Glutamatergic neuron (in vitro differentiated cells): ENCODE data around the gene SSU72. TPM values are rescaled to one million over a fixed set of nuclear protein-coding genes. Genes with fewer than 3 reads are reported as not detected.

Experiments used
- DNase-seq: peaks from one replicate; pipeline ENCODE4 v3.0.0; 2022
- H3K27ac Mint-ChIP-seq: one replicate; pipeline ENCODE4 v1.8.0; 2020; ENCODE audit warnings: mild to moderate bottlenecking, mixed read lengths, inconsistent platforms; ENCODE audit not compliant: unreplicated experiment
- H3K27me3 Mint-ChIP-seq: one replicate; pipeline ENCODE4 v1.8.0; 2020; ENCODE audit warnings: mild to moderate bottlenecking, moderate library complexity, mixed read lengths, inconsistent platforms; ENCODE audit not compliant: unreplicated experiment
- H3K36me3 Mint-ChIP-seq: one replicate; pipeline ENCODE4 v1.8.0; 2020; ENCODE audit warnings: mild to moderate bottlenecking, mixed read lengths, inconsistent platforms; ENCODE audit not compliant: unreplicated experiment
- H3K4me1 Mint-ChIP-seq: one replicate; pipeline ENCODE4 v1.8.0; 2020; ENCODE audit warnings: mild to moderate bottlenecking, low read depth, mixed read lengths, inconsistent platforms; ENCODE audit not compliant: unreplicated experiment
- H3K4me3 Mint-ChIP-seq: one replicate; pipeline ENCODE4 v1.8.0; 2020; ENCODE audit warnings: mild to moderate bottlenecking, mixed read lengths, inconsistent platforms; ENCODE audit not compliant: unreplicated experiment
- H3K9me3 Mint-ChIP-seq: one replicate; pipeline ENCODE4 v1.8.0; 2020; ENCODE audit warnings: mild to moderate bottlenecking, moderate library complexity, mixed read lengths, inconsistent platforms; ENCODE audit not compliant: unreplicated experiment
- total RNA-seq: library from RNA; stranded (reverse); fragmentation: NEBNext Ultra II Directional; extraction: Animal tissue kit (Norgen Biotek cat#: 25700); gene quantifications from one replicate; pipeline ENCODE4 v1.2.1, GENCODE V29; 2021; ENCODE audit not compliant: unreplicated experiment
- TF ChIP-seq, protein P1 (sequence below): fragments of 200-600 bp; sonication (generic); IDR thresholded peaks from one replicate; pipeline ENCODE4 v1.5.0; 2021; ENCODE audit not compliant: partially characterized antibody, unreplicated experiment

The SSU72 gene
- total RNA-seq, 1 donor from 2014 or later: 123 TPM

DNA sequence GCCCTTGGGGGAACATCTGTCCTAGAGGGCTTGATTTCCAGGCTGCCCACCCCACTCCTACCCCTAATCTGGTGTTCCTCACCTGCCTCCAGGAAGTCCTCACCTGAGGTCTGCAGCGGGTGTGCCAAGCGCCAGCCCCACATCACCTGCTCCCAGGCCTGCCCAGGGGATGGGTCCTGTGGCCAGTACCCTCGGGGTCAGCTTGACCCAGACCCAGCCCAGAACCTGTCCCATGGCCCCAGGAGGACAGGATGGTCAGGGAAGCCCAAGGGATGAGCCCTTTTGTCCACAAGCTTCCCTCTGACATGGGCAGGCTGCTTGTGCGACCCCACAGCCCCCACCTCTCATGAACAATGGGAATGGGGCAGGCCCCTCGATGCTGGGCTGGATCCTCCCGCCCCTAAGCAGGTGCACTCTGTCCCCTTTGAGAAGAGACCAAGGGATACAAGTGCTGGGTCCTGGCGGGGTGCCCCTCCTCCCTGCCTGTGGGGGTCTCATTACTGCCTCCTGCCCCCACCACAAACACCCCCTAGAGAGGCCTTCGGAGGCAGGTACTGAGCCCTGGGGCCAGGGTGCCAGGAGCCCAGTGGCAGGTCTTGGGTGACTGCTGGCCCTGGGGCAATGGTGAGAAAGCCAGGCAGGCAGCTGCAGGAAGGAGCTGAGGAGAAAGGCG is 43.9 kb upstream of the SSU72 start:
- Mint-ChIP-seq H3K36me3 (no peaks in the 10 kb centered on the region), H3K4me3 (no peak overlapping the region), H3K27me3 (peaks cover 23% of the 10 kb centered on the region), H3K27ac (no peak overlapping the region), H3K9me3 (peaks cover 17% of the 10 kb centered on the region), H3K4me1 (peaks cover 8% of the 10 kb centered on the region)
- TF ChIP-seq, protein P1, sequence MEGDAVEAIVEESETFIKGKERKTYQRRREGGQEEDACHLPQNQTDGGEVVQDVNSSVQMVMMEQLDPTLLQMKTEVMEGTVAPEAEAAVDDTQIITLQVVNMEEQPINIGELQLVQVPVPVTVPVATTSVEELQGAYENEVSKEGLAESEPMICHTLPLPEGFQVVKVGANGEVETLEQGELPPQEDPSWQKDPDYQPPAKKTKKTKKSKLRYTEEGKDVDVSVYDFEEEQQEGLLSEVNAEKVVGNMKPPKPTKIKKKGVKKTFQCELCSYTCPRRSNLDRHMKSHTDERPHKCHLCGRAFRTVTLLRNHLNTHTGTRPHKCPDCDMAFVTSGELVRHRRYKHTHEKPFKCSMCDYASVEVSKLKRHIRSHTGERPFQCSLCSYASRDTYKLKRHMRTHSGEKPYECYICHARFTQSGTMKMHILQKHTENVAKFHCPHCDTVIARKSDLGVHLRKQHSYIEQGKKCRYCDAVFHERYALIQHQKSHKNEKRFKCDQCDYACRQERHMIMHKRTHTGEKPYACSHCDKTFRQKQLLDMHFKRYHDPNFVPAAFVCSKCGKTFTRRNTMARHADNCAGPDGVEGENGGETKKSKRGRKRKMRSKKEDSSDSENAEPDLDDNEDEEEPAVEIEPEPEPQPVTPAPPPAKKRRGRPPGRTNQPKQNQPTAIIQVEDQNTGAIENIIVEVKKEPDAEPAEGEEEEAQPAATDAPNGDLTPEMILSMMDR: no peak
- no peak for DNase-seq

DNA sequence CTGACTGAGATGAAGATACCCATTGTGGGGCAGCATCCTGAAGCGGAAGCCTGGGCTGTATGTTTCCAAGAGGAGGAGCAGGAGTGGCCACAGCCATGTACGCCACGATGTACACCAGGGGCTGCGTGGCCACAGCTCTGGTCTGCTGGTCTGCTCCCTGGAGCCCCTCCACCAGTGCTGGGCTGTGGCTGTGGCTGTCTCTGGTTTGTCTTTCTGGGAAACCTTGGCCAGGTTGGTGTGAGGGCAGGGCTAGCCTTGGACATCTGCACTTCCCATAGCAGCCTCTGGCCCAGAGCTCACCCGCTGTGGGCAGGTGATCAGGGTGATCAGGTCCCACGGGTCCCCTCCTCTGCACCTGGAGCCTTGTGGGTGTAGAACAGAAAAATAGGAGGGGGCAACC is 43.3 kb upstream of the SSU72 start:
- no peak for DNase-seq
- peaks cover 23% of the 10 kb centered on the region for H3K27me3 Mint-ChIP-seq
- H3K27ac Mint-ChIP-seq: peak overlapping the region; percentile 43
- TF ChIP-seq, protein P1: no peak
- H3K36me3 Mint-ChIP-seq: no peaks in the 10 kb centered on the region
- H3K4me3 Mint-ChIP-seq: peak overlapping the region; percentile 85
- peaks cover 17% of the 10 kb centered on the region for H3K9me3 Mint-ChIP-seq
- peaks cover 8% of the 10 kb centered on the region for H3K4me1 Mint-ChIP-seq

DNA sequence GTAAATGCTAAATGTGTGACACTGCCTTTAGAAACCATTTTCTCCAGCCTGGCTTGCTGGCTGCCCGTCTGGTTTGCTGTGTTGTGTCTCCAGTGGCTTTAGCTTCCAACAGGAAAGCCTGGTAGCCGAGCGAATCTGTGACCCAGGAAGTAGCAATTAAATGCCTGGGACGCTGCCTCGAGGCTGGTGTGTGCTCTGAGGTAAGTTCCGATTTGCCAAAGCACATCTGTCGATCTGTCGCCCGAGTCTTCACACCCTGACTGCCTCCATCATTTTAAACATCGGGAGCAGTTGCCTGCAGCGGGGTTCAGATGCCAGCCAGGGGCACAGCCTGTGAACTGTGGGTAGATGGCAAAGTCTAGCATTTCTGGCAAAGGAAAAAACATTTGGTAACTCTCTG is 42.9 kb upstream of the SSU72 start:
- Mint-ChIP-seq H3K4me3 (peak overlapping the region; percentile 85), H3K27ac (peak overlapping the region; percentile 43), H3K36me3 (no peaks in the 10 kb centered on the region), H3K27me3 (peaks cover 20% of the 10 kb centered on the region), H3K9me3 (peaks cover 13% of the 10 kb centered on the region), H3K4me1 (peaks cover 5% of the 10 kb centered on the region)
- DNase-seq: no peak
- TF ChIP-seq, protein P1: no peak

DNA sequence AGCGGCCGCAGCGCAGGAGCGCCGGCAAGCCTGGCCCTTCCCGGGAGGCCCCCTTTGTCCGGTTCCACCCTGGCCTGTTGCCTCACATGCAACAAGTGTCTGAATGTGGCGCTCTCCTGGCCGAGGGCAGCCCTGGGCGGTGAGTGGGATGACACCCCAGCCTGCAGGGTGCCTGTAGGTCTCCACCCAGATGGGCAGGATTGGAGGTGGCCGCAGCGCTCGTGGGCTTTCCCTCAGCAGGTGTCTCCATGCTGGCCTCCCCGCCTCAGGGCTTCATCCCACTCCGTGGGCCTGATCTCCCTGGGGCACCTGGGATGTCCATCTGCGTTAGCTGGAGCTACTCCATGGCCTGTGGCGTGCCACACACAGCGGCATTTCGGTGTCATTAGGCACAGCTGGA is 42.2 kb upstream of the SSU72 start:
- Mint-ChIP-seq H3K9me3 (peaks cover 11% of the 10 kb centered on the region), H3K27ac (no peak overlapping the region), H3K36me3 (no peaks in the 10 kb centered on the region), H3K4me3 (peak overlapping the region; percentile 85), H3K27me3 (peaks cover 16% of the 10 kb centered on the region), H3K4me1 (no peaks in the 10 kb centered on the region)
- TF ChIP-seq, protein P1: no peak
- no peak for DNase-seq

DNA sequence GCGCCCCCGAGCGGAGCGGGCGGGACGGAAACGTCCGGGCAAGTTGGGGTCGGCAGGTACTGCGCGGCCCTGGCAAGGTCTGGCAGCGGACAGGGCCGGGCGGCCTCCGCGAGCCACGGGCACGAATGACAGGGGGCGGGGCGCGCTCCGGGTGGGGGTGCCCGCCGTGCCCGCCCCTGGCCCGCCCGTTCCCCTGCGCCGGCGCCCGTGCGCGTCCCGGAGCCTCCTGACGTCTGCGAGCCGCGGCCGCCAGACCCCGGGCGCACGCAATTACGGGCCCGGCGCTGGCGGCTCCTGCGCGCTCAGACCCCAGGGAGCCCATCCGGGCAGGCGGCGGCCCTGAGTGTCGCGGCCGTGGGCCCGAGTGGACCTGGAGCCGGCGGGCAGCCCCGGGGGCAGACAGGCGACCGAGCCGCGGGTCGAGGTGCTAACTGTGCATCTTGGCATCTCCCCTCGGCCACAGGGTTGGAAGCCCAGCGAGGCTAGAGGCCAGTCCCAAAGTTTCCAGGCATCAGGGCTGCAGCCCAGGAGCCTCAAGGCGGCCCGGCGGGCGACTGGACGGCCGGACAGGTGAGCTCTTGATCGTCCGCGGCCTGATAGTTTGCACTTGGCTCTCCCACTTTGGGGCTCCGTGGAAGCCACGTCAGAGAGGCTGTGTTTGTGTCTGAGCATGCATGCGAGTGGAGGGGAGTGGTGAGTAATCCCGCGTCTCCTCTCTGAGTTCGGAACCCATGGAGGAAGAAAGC is 41.6 kb upstream of the SSU72 start:
- peak; percentile 49 for DNase-seq
- Mint-ChIP-seq H3K27me3 (peaks cover 16% of the 10 kb centered on the region), H3K9me3 (peaks cover 11% of the 10 kb centered on the region), H3K4me3 (peak overlapping the region; percentile 85), H3K4me1 (no peaks in the 10 kb centered on the region), H3K27ac (no peak overlapping the region), H3K36me3 (no peaks in the 10 kb centered on the region)
- TF ChIP-seq, protein P1: no peak
